WTC11 (cell line): ENCODE results near the gene KNSTRN. TPM values are rescaled to one million over a fixed set of nuclear protein-coding genes. Genes with fewer than 3 reads are reported as not detected.

ENCODE experiments used
- ATF1 ChIP-seq: sonication (generic); formaldehyde crosslinking; IDR thresholded peaks from 2 replicates; pipeline ENCODE4 v1.8.1; 2023; ENCODE audit warnings: mild to moderate bottlenecking, moderate library complexity, missing genetic modification reagents
- CBFB ChIP-seq: sonication (generic); formaldehyde crosslinking; IDR thresholded peaks from 2 replicates; pipeline ENCODE4 v1.8.1; 2022; ENCODE audit warnings: mild to moderate bottlenecking, low read depth, missing genetic modification reagents
- CREM ChIP-seq: sonication (generic); formaldehyde crosslinking; IDR thresholded peaks from 2 replicates; pipeline ENCODE4 v1.8.1; 2022; ENCODE audit warnings: mild to moderate bottlenecking, missing genetic modification reagents, moderate library complexity
- ELF4 ChIP-seq: sonication (generic); formaldehyde crosslinking; IDR thresholded peaks from 2 replicates; pipeline ENCODE4 v1.8.1; 2022; ENCODE audit warnings: low read depth, mild to moderate bottlenecking, moderate library complexity, missing genetic modification reagents
- ESRRA ChIP-seq: sonication (generic); formaldehyde crosslinking; IDR thresholded peaks from 2 replicates; pipeline ENCODE4 v1.8.1; 2022; ENCODE audit warnings: mild to moderate bottlenecking, missing genetic modification reagents, borderline replicate concordance
- FOXP1 ChIP-seq: sonication (generic); formaldehyde crosslinking; IDR thresholded peaks from 2 replicates; pipeline ENCODE4 v1.8.0; 2022; ENCODE audit warnings: missing genetic modification reagents, mild to moderate bottlenecking, moderate library complexity, borderline replicate concordance
- NFE2L1 ChIP-seq: sonication (generic); formaldehyde crosslinking; IDR thresholded peaks from 2 replicates; pipeline ENCODE4 v1.8.1; 2023; ENCODE audit warnings: missing genetic modification reagents
- NR2C2 ChIP-seq: sonication (generic); formaldehyde crosslinking; IDR thresholded peaks from 2 replicates; pipeline ENCODE4 v1.8.0; 2022; ENCODE audit warnings: mild to moderate bottlenecking, missing genetic modification reagents
- OVOL2 ChIP-seq: fragments of 250-450 bp; sonication (Bioruptor Pico); IDR thresholded peaks from 2 replicates; pipeline ENCODE4 v1.9.0; 2021; ENCODE audit warnings: mild to moderate bottlenecking, borderline replicate concordance
- RELA ChIP-seq: sonication (generic); formaldehyde crosslinking; IDR thresholded peaks from 2 replicates; pipeline ENCODE4 v1.8.1; 2022; ENCODE audit warnings: missing genetic modification reagents, mild to moderate bottlenecking, borderline replicate concordance
- RORB ChIP-seq: fragments of 250-450 bp; sonication (Bioruptor Pico); IDR thresholded peaks from 2 replicates; pipeline ENCODE4 v1.9.0; 2021; ENCODE audit warnings: mild to moderate bottlenecking
- SP1 ChIP-seq: sonication (generic); formaldehyde crosslinking; conservative IDR thresholded peaks from 2 replicates; pipeline ENCODE4 v1.8.1; 2022; ENCODE audit warnings: missing genetic modification reagents
- ZNF138 ChIP-seq: sonication (generic); formaldehyde crosslinking; conservative IDR thresholded peaks from 2 replicates; pipeline ENCODE4 v1.8.1; 2022; ENCODE audit warnings: mild to moderate bottlenecking, moderate library complexity, missing genetic modification reagents
- ZNF396 ChIP-seq: fragments of 250-450 bp; sonication (Bioruptor Pico); IDR thresholded peaks from 2 replicates; pipeline ENCODE4 v1.8.0; 2021; ENCODE audit warnings: mild to moderate bottlenecking, moderate library complexity, borderline replicate concordance
- total RNA-seq: library from RNA; stranded (reverse); gene quantifications from 3 replicates; pipeline ENCODE4 v1.2.3, GENCODE V29; 2021
- TF ChIP-seq, protein P1 (sequence below): sonication (generic); formaldehyde crosslinking; IDR thresholded peaks from 2 replicates; pipeline ENCODE4 v1.8.0; 2023; ENCODE audit warnings: missing genetic modification reagents, mild to moderate bottlenecking, borderline replicate concordance
- TF ChIP-seq, protein P2 (sequence below): sonication (generic); formaldehyde crosslinking; IDR thresholded peaks from 2 replicates; pipeline ENCODE4 v1.8.1; 2022; ENCODE audit warnings: low read depth, mild to moderate bottlenecking, moderate library complexity, missing genetic modification reagents, borderline replicate concordance
- TF ChIP-seq, protein P3 (sequence below): sonication (generic); formaldehyde crosslinking; conservative IDR thresholded peaks from 2 replicates; pipeline ENCODE4 v1.8.1; 2023; ENCODE audit warnings: mild to moderate bottlenecking, low read depth, missing genetic modification reagents, moderate library complexity
- TF ChIP-seq, protein P4 (sequence below): fragments of 250-450 bp; sonication (Bioruptor Pico); IDR thresholded peaks from 2 replicates; pipeline ENCODE4 v1.9.0; 2021; ENCODE audit warnings: mild to moderate bottlenecking
- TF ChIP-seq, protein P5 (sequence below): sonication (generic); formaldehyde crosslinking; IDR thresholded peaks from 2 replicates; pipeline ENCODE4 v1.8.0; 2023; ENCODE audit warnings: missing genetic modification reagents
- TF ChIP-seq, protein P6 (sequence below): sonication (generic); formaldehyde crosslinking; IDR thresholded peaks from 2 replicates; pipeline ENCODE4 v1.8.0; 2022; ENCODE audit warnings: mild to moderate bottlenecking, missing genetic modification reagents
- TF ChIP-seq, protein P7 (sequence below): sonication (generic); formaldehyde crosslinking; IDR thresholded peaks from 2 replicates; pipeline ENCODE4 v1.8.1; 2023; ENCODE audit warnings: mild to moderate bottlenecking, moderate library complexity, missing genetic modification reagents
- TF ChIP-seq, protein P8 (sequence below): fragments of 250-450 bp; sonication (Bioruptor Pico); IDR thresholded peaks from 2 replicates; pipeline ENCODE4 v1.9.0; 2021; ENCODE audit warnings: mild to moderate bottlenecking

Gene KNSTRN
- total RNA-seq, 1 experiment from 2014 or later: 73.4 TPM

DNA sequence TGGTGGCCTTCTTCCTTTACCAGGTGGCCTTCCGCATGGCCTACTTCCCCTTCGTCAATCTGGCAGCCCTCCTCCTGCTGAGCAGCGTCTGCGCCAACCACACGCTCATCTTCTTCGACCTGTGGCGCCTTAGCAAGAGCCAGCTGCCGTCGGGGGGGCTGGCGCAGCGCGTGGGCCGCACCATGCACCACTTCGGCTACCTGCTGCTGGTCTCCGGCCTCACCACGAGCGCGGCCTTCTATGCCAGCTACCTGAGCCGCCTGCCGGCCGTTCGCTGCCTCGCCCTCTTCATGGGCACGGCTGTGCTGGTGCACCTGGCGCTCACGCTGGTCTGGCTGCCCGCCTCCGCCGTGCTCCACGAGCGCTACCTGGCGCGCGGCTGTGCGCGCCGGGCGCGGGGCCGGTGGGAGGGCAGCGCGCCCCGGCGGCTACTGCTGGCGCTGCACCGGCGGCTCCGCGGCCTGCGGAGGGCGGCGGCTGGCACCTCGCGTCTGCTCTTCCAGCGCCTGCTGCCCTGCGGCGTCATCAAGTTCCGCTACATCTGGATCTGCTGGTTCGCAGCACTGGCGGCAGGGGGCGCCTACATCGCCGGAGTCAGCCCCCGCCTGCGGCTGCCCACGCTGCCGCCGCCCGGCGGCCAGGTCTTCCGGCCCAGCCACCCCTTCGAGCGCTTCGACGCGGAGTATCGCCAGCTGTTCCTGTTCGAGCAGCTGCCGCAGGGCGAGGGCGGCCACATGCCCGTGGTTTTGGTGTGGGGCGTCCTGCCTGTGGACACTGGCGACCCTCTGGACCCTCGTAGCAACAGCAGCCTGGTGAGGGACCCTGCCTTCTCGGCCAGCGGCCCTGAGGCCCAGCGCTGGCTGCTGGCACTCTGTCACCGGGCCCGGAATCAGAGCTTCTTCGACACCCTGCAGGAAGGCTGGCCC is 14.6 kb upstream of the KNSTRN start (continued):
- TF ChIP-seq, protein P1, sequence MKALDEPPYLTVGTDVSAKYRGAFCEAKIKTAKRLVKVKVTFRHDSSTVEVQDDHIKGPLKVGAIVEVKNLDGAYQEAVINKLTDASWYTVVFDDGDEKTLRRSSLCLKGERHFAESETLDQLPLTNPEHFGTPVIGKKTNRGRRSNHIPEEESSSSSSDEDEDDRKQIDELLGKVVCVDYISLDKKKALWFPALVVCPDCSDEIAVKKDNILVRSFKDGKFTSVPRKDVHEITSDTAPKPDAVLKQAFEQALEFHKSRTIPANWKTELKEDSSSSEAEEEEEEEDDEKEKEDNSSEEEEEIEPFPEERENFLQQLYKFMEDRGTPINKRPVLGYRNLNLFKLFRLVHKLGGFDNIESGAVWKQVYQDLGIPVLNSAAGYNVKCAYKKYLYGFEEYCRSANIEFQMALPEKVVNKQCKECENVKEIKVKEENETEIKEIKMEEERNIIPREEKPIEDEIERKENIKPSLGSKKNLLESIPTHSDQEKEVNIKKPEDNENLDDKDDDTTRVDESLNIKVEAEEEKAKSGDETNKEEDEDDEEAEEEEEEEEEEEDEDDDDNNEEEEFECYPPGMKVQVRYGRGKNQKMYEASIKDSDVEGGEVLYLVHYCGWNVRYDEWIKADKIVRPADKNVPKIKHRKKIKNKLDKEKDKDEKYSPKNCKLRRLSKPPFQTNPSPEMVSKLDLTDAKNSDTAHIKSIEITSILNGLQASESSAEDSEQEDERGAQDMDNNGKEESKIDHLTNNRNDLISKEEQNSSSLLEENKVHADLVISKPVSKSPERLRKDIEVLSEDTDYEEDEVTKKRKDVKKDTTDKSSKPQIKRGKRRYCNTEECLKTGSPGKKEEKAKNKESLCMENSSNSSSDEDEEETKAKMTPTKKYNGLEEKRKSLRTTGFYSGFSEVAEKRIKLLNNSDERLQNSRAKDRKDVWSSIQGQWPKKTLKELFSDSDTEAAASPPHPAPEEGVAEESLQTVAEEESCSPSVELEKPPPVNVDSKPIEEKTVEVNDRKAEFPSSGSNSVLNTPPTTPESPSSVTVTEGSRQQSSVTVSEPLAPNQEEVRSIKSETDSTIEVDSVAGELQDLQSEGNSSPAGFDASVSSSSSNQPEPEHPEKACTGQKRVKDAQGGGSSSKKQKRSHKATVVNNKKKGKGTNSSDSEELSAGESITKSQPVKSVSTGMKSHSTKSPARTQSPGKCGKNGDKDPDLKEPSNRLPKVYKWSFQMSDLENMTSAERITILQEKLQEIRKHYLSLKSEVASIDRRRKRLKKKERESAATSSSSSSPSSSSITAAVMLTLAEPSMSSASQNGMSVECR (CRISPR knock-in tag): peak; percentile 99
- TF ChIP-seq, protein P2, sequence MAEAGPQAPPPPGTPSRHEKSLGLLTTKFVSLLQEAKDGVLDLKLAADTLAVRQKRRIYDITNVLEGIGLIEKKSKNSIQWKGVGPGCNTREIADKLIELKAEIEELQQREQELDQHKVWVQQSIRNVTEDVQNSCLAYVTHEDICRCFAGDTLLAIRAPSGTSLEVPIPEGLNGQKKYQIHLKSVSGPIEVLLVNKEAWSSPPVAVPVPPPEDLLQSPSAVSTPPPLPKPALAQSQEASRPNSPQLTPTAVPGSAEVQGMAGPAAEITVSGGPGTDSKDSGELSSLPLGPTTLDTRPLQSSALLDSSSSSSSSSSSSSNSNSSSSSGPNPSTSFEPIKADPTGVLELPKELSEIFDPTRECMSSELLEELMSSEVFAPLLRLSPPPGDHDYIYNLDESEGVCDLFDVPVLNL (CRISPR knock-in tag): peak; percentile 95
- TF ChIP-seq RORB: no peak
- TF ChIP-seq, protein P3, sequence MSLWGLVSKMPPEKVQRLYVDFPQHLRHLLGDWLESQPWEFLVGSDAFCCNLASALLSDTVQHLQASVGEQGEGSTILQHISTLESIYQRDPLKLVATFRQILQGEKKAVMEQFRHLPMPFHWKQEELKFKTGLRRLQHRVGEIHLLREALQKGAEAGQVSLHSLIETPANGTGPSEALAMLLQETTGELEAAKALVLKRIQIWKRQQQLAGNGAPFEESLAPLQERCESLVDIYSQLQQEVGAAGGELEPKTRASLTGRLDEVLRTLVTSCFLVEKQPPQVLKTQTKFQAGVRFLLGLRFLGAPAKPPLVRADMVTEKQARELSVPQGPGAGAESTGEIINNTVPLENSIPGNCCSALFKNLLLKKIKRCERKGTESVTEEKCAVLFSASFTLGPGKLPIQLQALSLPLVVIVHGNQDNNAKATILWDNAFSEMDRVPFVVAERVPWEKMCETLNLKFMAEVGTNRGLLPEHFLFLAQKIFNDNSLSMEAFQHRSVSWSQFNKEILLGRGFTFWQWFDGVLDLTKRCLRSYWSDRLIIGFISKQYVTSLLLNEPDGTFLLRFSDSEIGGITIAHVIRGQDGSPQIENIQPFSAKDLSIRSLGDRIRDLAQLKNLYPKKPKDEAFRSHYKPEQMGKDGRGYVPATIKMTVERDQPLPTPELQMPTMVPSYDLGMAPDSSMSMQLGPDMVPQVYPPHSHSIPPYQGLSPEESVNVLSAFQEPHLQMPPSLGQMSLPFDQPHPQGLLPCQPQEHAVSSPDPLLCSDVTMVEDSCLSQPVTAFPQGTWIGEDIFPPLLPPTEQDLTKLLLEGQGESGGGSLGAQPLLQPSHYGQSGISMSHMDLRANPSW (CRISPR knock-in tag): peak; percentile 92; the same call in 1 of the 2 replicates
- TF ChIP-seq, protein P4, sequence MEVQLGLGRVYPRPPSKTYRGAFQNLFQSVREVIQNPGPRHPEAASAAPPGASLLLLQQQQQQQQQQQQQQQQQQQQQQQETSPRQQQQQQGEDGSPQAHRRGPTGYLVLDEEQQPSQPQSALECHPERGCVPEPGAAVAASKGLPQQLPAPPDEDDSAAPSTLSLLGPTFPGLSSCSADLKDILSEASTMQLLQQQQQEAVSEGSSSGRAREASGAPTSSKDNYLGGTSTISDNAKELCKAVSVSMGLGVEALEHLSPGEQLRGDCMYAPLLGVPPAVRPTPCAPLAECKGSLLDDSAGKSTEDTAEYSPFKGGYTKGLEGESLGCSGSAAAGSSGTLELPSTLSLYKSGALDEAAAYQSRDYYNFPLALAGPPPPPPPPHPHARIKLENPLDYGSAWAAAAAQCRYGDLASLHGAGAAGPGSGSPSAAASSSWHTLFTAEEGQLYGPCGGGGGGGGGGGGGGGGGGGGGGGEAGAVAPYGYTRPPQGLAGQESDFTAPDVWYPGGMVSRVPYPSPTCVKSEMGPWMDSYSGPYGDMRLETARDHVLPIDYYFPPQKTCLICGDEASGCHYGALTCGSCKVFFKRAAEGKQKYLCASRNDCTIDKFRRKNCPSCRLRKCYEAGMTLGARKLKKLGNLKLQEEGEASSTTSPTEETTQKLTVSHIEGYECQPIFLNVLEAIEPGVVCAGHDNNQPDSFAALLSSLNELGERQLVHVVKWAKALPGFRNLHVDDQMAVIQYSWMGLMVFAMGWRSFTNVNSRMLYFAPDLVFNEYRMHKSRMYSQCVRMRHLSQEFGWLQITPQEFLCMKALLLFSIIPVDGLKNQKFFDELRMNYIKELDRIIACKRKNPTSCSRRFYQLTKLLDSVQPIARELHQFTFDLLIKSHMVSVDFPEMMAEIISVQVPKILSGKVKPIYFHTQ: no peak
- TF ChIP-seq CREM: peak; percentile 90
- TF ChIP-seq, protein P5, sequence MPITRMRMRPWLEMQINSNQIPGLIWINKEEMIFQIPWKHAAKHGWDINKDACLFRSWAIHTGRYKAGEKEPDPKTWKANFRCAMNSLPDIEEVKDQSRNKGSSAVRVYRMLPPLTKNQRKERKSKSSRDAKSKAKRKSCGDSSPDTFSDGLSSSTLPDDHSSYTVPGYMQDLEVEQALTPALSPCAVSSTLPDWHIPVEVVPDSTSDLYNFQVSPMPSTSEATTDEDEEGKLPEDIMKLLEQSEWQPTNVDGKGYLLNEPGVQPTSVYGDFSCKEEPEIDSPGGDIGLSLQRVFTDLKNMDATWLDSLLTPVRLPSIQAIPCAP: peak; percentile 97
- TF ChIP-seq CBFB (CRISPR knock-in tag): peak; percentile 93
- TF ChIP-seq SP1 (CRISPR knock-in tag): peak; percentile 87
- peak; percentile 91 for TF ChIP-seq ATF1 (CRISPR knock-in tag)
- TF ChIP-seq, protein P6, sequence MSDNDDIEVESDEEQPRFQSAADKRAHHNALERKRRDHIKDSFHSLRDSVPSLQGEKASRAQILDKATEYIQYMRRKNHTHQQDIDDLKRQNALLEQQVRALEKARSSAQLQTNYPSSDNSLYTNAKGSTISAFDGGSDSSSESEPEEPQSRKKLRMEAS (CRISPR knock-in tag): peak; percentile 100
- peak; percentile 89 for TF ChIP-seq NR2C2
- peak; percentile 98 for TF ChIP-seq NFE2L1 (CRISPR knock-in tag)
- TF ChIP-seq, protein P7, sequence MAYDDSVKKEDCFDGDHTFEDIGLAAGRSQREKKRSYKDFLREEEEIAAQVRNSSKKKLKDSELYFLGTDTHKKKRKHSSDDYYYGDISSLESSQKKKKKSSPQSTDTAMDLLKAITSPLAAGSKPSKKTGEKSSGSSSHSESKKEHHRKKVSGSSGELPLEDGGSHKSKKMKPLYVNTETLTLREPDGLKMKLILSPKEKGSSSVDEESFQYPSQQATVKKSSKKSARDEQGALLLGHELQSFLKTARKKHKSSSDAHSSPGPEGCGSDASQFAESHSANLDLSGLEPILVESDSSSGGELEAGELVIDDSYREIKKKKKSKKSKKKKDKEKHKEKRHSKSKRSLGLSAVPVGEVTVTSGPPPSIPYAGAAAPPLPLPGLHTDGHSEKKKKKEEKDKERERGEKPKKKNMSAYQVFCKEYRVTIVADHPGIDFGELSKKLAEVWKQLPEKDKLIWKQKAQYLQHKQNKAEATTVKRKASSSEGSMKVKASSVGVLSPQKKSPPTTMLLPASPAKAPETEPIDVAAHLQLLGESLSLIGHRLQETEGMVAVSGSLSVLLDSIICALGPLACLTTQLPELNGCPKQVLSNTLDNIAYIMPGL: peak; percentile 97
- TF ChIP-seq ZNF396: no peak
- peak; percentile 100 for TF ChIP-seq FOXP1 (CRISPR knock-in tag)
- peak; percentile 98 for TF ChIP-seq ELF4 (CRISPR knock-in tag)
- peak; percentile 98 for TF ChIP-seq ZNF138
- TF ChIP-seq ESRRA (CRISPR knock-in tag): peak; percentile 98
- TF ChIP-seq OVOL2: no peak
- TF ChIP-seq RELA: peak; percentile 98
- TF ChIP-seq, protein P8, sequence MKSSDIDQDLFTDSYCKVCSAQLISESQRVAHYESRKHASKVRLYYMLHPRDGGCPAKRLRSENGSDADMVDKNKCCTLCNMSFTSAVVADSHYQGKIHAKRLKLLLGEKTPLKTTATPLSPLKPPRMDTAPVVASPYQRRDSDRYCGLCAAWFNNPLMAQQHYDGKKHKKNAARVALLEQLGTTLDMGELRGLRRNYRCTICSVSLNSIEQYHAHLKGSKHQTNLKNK (CRISPR knock-in tag): no peak
